Stimulated activated CD8-positive, alpha-beta memory T cell treated with anti-CD3 and anti-CD28 coated beads, Interleukin-7, amount 100 ng/mL, for 4 hours (primary cell): ENCODE data around the gene SUCLG2.

Experiments
- DNase-seq, 2 donors: peaks; one replicate each; pipeline ENCODE4 v3.0.0-alpha.2; 2020; ENCODE audit warnings: low read depth in 2 of 2

Gene SUCLG2

DNA sequence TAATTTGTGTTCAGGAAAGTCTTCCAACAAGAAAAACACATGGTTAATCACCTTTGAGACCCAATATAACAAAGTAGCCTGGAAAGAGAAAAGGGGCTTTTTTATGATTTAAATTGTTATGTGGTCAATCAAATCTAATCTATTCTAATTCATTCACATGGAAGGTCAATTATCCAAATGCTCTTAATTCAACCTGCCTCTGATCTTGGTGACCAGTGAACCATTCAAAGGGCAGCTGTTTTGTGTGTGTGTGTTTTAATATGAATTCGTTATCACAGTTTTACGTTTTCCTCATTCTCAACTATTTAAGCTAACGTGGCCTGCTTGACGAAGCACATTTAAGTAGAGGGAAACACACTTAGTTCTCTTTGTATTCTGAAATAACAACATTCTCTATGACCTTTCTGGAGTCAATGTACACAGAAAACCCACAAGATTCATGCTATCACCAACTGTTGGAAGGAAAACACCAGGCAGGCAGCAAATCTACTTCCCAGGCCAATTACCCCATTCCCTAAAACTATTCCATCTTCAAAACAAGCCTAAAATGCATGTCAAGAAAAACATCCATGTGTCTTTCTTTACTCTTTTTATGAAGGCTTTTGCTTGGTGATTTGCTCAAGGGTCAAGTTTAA lies 195.4 kb downstream of the SUCLG2 start:
- DNase-seq: no peak

DNA sequence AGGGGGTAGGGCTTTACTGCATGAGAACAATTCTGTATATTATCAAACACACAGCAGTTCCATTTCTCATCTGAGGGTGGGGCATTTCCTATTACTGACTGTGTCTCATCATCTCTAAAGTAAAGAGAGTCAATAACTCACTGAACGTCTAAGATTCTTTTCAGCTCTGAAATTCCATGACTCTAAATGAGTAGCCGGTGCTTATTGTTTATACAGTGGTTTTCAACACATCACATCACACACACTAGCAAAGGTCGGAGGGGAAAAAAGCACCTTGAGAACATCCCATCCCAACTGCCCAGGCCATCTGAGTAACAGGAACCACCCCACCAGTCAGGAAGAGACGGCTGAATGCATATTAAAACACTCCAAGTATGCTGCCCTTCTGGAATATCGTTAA lies 196.0 kb downstream of the SUCLG2 start:
- DNase-seq: no peak

DNA sequence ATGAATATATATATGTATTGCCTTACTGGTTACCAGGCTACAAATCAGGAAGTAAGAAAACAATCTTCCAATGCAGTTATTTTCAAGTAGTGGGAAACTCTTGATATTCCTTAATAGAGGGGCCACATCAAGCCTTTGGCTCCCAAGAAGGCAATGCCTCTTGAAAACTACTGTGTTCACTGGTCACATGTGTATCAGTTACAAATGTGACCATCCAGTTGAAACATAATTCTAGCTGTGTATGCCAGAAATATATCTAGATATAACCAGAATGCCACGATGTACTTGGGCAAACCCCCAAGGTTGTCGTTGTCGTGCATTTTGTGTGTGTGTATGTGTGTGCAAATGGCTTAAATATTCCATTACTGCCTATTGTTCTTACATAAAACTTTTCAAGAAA lies 200.8 kb downstream of the SUCLG2 start:
- no peak for DNase-seq

DNA sequence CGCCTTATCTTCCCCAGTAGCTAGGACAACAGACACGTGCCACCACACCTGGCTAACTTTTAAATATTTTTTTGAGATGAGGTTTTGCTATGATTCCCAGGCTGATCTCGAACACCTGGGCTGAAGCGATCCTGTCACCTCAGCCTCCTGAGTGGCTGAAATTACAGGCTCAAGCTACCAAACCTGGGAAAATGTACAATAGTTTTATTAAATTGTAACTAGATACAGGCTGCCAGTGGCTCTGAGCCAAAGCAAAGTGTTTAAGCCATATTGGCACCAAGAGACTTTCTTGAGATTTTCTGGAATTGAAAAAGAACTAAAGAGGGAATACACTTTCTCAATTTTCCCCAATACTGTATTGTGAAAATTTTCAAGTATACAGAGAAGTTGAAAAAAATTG lies 204.3 kb downstream of the SUCLG2 start:
- DNase-seq: no peak

DNA sequence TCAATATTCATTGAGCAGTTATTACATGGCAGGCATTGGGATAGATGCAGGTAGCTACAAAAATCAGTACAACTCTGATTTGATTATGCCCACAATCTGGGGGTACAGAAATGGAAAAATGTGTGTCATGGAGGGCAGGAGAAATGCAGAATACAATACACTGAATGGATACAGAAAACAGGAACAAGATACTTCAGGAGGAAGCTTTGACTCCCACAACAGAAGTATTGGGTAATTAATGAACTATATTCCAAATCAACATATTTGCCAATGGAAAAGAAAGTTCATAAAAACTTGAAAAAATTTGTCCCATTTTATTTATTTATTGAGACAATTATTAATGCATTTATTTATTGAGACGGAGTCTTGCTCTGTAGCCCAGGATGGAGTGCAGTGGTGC lies 207.0 kb downstream of the SUCLG2 start:
- no peak for DNase-seq

DNA sequence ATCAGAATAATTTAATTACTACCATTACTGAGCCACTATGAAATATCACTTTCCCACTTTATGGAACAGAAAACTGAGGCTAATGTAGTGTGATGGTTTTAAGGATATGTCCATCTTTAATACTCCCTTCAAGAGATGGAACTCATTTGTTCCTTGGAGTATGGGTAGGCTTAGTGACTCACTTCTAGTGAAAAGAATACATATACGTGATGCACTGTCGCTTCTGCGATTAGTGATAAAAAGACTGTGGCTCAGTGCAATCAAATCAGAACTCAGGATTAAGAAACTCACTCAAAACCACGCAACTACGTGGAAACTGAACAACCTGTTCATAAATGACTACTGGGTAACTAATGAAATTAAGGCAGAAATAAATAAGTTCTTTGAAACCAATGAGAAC lies 216.6 kb downstream of the SUCLG2 start:
- DNase-seq: no peak

DNA sequence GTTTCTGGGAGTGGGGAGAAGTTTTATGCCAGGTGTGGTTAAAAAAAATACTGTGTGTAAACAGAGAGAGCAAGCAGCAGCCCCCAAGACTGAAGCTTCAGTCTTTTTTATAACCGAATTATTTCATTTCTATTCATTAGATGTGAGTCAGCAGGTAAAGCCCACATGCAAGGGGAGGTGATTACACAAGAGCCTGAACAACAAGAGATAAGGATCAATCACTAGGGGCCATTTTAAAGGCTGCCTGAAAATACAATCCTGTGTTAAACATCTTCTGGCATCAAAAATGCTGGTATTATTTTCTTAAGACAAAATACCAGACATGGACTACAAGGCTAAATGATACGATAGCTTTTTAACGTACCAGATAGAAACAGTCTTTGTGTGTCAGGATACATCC lies 217.3 kb downstream of the SUCLG2 start:
- DNase-seq: no peak

DNA sequence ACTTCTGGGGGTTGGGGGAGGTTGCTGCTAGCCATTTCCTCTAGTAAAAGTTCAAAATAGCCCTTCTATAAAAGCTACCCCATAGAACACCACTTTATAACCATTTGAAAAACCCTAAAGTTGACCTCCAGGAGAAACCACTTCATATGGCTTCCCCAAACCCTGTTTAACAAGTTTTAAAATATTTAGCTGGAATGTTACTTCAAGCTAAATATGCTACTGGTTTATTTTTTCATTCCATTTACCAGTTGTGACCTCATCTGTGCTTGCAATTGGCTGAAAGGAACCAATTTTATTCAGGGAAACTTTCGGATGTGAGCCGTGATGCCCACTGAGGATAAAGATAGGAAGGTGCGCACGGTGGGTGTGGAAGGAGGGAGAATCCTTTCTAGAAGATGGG lies 221.3 kb downstream of the SUCLG2 start:
- DNase-seq: no peak

DNA sequence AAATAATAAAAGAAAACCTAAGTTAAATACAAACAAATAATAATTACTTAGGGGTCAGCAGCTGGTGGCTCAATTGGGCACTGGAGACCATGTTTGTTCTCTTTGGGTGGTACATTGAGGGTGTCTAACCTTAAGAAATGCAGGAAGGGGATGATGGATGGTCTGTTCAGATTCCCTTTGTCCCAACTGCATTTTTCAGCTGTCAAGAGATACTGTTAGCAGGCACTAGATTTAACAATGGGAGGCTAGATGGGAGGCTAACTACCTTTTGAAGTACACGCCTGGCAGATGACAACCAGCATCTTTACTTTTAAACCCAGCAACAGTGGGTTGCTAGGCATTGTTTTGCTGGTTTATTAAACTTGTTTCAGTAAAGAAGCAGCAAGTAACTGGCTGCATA lies 222.5 kb downstream of the SUCLG2 start:
- DNase-seq: no peak

DNA sequence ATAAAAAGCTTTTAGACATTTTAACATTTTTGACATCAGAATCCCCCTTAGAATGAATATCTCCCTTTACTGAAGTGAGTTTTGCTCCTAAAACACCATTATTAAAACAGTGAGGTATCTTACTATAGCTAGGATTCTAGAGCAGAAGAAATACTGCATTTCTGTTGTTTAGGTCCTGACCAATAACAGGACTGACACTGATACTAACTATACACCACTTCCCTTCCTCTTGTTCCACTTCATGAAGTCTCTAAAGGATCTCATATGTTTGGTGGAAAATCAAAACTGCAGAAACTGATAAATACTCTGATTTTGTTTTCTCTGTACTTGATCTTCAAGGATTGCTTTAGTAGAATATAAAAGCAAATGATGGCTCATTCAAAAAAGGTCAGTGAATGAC lies 230.7 kb downstream of the SUCLG2 start:
- no peak for DNase-seq

DNA sequence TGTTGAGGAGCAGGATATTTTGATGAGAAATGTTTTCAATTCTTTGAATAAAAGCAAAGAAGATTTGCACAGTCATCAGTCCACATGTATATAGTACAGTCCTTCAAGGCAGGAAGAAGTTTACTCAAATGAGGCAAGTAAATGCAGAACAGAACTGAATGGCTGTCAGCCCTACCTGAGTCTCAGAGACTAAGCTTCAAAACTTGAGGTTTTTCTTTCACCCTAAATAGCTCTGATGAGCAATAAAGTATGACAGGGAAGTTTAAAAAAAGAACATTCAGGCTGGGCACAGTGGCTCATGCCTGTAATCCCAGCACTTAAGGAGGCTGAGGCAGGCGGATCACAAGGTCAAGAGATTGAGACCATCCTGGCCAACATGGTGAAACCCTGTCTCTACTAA lies 232.5 kb downstream of the SUCLG2 start:
- no peak for DNase-seq

DNA sequence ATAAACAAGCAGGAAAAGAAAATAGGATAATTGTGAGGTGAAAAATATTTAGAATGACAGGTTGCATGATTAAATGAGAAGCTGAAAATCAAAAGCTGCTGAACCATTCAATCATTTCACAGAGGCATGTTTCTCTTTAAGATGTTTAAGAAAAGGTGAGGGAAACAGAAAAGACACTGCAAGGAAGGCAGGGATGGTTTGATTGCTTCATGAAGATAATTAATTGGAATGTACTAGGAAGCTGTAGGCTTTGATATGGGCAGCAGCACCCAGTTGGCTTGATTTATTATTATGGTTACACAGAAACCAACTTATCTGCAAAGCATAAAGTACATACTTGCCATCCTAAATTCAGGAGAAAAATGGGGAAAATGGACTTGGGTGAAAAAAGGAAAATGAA lies 234.6 kb downstream of the SUCLG2 start:
- no peak for DNase-seq

DNA sequence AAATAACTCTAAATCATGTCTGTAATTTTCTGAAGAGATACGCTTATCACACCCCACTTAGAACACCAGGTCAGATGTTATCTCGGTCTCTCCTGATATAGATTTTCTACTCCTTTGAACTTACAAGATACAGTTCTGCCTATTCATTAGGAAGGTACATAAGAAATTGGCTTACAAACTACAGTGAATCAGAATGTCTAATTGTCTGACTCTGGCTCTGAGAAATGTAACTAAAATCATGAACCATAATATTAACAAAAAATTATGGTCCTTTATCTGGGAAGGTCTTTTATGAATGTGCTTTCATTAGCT lies 235.2 kb downstream of the SUCLG2 start:
- DNase-seq: no peak

DNA sequence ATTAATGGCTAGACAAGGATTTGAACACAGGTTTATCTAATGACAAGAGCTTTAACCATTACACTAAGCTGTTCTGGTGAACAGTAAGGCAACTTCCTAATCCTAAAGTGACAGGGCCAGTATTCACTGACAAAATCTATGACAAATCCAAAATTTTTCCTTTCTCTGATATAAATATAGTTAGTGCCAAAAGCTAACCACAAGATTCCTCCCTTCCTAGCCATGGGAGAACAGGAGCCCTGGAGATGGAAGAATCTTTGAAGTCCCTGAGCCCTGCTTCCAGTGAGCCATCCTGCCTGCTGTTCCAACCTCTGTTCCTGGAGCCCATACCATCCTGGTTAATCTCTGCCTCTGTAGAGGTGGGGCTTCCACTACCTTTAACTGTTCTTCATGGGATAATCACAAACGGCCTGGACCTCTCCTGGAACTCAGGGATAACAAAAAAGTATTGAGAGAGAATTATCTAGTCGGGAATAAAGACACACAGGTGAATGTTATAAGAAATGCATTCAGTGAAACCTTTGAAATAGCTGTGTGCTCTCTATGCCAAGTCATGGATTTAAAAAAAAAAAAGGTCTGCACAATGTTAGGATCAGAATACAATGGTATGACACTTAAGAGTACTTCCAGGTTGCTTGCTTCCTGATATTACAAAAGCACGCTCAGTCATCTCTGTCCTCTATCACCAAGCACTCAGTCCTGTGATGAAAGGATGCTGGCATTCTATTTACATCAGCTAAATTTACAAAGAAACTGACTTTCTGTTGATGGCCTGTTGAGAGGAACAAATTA lies 235.8 kb downstream of the SUCLG2 start:
- DNase-seq: no peak

DNA sequence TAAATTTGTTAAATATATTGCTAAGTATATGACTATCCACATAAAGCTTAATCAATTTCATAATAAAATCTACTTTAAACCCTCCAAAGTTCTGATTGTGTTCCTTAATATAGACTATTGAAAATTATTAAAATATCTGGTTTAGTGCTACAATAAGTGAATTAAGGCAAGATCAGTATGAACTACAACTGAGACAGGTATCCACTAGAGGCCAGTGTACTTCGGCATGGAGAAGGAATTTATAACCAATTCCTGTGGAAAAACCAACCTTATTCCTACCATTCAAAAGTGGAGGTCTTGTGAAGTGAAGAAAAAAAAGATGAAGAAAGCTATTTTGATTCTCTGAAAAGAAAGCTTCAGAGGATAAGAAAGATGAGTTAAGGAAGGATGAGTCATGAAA lies 237.7 kb downstream of the SUCLG2 start:
- DNase-seq: no peak

DNA sequence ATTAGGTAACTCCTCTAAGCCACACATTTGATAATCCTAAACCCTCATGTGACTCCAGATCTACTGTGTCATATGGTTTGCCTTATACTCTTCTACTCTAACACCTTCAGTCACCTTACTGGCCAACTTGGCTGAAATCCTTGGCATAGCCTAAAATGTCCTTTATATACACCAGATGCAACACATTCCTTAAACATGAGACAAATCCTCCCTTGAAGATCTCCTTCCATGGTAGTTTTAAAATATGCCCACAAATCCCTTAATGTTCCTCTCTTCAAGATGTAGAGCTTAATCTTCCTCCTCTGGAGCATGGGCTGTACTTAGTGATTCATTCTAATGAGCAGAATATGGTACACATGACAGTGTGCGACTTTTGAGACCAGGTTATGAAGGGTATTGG lies 238.9 kb downstream of the SUCLG2 start:
- DNase-seq: no peak

DNA sequence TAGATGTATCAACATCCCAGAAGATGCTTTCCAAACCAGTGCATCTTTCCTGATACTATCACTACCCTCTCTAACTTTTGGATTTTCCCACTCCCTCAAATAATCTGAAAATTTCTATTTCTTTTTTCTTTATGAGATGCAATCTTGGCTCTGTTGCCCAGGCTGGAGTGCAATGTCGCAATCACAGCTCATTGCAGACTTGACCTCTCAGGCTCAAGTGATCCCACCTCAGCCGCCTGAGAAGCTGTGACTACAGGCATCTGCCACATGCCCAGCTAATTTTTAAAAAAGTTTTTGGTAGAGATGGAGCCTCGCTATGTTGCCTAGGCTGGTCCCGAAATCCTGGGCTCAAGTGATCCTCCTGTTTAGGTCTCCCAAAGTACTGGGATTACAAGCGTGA lies 239.7 kb downstream of the SUCLG2 start:
- no peak for DNase-seq

DNA sequence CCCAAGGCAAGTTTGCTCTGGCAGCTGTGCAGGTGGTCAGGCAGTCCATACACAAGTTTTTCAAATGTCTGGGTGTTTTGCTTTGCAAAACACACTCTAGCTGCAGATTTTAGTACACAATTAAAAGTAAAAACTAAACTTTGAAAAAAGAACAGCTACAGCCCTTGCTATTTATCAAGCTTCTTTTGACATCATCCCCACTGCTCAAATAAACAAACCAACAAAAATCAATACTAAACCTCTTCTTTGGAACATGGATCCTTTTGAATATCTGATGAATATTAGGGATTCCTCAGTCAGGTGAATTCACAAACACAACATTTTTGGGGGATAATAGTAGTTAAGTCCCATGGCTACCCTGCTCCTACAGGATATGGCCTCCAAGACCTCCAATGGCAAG lies 249.2 kb downstream of the SUCLG2 start:
- DNase-seq: no peak

DNA sequence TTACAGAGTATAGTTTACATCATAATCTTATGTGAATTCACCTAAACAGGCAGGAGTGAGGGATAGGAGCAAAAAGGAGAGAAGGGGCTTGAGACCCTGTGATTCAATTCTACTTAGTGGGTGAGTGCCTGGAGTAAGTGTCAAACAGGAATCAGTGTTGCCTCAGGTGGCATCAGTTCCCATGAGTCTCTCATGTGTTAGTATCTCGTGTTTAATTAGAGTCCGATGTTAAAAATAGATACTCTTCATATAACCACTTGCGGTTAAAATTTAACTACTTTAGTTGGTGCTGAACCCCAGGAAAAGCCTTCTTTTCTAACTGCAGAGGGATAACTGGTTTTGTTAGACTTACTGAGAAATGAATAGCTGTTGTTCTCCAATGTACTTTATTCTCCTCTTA lies 251.5 kb downstream of the SUCLG2 start:
- DNase-seq: no peak

DNA sequence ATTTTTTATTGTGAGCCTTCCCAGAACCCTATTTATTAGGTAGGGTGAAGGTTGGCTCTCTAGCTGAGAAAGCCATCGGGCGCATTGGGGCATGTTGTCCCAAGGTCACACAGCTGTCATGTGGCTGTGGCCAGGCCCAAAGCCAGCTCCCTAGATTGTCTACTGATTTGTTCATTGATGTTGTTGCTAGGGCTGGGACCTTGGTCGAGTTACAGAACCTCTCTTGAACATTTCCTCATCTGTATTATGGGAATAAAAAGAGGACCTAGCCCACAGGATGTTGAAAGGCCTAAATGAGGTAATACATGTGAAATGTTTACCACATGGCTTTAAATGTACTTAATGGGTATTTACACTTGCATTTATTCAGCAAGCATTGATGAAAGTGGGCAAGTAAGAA lies 252.5 kb downstream of the SUCLG2 start:
- DNase-seq: no peak

DNA sequence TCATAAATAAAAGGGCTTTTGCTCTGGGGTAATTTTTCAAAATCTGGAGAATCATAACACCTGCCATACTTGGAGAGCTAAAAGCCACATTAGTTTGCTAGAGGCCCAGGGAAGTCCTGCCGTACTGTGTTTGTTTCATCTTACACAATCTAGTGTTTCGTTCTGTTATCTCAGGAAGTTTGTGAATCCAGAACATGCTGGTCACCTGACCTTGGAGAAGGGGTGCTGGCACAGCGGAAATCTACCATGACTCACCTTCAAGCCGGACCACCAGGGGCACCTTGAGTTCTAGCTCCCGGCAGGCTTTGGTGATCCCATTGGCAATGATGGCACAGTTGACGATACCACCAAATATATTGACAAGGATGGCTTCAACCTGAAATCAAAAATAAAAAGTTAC lies 253.9 kb downstream of the SUCLG2 start:
- DNase-seq: no peak

DNA sequence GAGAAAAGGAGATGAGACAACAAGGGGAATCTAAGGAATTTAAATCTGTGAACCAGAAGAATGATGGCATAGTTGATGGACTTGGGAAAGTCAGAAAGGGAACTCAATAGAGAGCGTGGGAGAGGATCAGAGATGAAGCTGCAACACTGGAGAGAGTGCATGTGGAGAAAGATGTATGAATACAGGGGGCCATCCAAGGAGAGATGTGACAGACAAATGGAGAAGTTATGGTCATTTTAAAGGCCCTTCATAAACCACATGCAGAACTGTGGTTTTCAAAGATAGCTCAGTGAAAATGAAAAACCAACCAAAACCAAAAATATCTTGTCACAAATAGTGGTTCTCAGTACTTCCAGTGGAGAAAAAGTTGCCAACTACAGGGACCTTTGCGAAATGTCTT lies 265.2 kb downstream of the SUCLG2 start:
- DNase-seq: no peak

DNA sequence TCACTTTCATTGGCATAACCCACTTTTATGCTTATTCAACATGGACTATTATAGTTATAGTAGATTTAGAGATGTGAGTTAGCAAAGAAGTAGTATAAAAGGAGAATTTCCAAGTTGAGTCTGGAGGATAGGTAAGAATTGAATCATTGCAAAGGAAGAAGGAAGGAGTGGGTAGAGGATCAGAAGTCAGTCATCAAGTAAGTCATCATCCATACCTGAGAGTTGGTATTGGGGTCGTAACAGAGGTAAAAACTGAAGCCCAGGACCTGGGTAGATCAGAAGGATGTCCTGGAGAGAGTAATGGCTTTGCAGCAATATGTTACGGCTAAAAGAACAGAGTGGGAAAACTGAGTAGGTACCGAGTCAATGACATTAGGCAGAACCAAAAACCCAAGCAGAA lies 265.7 kb downstream of the SUCLG2 start:
- no peak for DNase-seq

DNA sequence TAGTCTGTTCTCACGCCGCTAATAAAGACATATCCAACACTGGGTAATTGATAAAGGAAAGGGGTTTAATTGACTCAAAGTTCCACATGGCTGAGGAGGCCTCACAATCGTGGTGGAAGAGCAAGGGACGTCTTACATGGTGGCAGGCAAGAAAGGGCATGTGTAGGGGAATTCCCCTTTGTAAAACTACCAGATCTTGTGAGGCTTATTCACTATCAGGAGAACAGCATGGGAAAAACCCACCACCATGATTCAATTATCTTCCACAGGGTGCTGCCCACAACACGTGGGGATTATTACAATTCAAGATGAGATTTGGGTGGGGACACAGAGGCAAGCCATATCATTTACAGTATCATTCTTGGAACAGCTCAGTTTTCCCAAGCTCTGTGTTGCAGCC lies 268.0 kb downstream of the SUCLG2 start:
- no peak for DNase-seq
